ENCODE measurements around the gene SCG2.

DNA sequence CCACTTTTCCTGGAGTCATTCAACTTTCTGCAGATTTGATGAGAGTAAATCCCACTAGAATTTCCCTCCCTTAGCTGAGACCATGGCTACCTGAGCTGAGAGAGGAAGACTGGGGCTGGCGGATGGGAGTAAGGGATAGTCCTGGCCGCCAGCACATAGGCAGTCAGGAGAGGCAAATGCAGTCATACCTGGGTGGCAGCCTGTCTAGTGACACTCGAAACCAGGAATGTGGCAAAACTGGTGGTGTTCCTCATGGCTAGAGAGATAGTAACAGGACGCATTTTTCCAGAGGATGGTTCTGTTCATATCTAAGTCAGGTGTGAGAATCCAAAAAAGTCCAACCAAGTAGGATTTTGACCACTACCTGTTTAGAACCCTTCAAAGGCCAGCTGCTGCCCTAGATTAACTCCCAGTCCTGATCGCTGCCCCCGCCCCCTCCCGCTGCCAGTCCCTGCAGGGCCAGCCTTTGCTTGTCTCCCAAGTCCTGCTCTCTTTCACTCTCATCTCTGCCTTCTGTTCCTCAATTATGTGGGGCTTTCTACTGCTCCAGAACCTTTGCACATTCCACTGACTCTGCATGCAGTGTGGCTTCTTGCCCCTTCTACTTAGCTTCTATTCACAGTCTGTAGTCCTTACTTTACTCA is 17.4 kb upstream of the SCG2 start:
- TF ChIP-seq GATA2 (IDR thresholded peaks at IDR 0.05; ENCODE audit: low read depth, low read length) (no peak), GATA3 (IDR thresholded peaks at IDR 0.05; ENCODE audit: low read depth, low read length) (no peak)

Measured in SH-SY5Y (cell line).